CD1c-positive myeloid dendritic cell (primary cell): Measurements from ENCODE around the gene DMXL1.
A peak's percentile ranks its signal among the peaks of the same experiment; 100 is the strongest.

Source experiments
- DNase-seq: peaks from one replicate; pipeline ENCODE4 v3.0.0-alpha.2; 2016; ENCODE audit errors: extremely low spot score

The DMXL1 gene

DNA sequence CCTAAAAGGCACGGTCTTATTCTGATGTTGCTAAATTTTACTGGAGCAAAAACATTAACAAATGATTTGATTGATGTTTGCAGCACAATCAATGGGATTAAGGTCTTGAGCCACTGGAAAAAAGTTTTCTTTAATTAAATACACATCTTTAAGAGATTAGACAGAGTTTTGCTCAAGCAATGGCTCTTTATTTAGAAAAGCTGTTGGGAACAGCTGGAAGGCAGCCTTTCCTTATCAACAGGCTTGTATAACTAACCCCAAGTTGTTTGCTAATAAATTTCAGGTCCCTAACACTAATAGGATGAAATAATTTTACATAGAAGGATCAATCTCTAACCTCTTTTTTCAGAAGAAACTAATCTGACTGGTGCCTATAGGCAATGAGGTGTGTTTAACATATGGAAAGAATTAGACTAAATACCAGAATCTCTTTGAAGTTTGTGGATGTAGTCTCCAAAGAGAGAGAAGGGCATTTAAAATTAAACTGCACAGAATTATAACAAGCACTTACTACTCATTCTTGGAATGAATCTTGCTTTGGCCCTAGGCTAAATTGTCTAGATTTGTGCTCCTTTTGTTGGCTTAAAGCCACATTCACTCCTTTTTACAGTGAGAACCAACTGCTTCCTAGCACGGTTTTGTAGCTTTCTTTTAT is 217.6 kb downstream of the DMXL1 start:
- DNase-seq, result no peak

DNA sequence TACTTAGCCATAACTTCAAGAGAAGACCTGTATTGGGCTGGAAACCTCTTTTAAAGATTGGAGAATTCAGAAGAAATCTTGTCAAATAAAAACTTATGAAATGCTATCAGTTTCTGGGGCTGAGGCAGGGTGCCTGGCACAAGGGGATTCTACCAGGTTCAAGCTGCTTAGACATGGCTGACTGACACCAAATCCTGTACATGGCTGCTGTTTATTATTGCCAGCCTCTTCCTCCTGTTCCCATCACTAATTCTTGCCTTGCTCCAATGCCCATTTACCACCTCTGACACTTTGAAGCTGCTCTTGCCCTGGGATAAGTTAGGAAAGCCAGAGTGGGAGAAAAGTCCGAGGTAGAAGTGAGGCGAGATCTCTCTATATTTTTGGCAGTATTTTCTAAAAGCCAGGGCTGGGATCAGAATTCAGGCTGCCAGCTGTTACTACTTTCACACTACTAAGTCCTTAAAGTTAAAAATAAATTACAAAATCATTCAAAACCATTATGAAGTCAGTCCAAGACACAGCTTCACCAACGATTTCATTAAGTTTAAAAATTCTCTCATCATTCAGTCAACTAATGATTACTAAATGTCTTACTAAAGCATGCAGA is 218.7 kb downstream of the DMXL1 start:
- DNase-seq, result no peak

DNA sequence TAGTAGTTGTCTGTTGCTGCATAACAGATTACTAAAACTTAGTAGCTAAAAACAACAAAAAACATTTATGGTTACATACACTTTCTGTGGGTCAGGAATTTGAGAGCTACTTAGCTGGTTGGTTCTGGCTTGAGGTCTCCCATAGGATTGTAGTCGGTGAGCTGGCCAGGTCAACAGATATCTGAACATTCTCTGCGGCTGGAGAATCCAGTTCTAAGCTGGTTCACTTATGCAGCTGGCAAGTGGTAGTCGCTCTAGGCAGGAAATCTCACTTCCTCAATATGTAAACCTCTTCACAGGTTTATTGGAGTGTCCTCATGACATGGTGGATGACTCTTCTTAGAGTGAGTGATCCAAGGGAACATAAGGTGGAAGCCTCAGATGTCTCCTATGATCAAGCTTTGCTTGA is 219.3 kb downstream of the DMXL1 start:
- peak; percentile 70 for DNase-seq

DNA sequence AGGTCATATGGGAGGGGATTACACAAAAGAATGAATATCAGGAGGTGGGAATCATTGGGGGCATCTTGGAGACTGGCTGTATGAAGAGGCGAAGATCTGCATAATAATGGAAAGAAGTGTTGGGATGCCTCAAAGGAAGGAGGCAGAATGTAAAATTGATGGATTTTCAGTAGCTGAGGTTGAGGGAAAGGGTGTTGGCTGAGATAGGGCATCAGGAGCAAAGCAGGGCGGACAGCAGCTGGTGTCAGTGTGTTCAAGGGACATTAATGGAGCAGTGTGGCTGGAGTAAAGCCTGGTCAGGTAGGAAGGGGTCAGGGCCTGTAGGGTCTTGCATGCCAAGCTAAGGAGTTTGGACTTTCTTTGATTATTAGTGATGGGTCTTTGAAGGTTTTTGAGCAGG is 219.7 kb downstream of the DMXL1 start:
- no peak for DNase-seq

DNA sequence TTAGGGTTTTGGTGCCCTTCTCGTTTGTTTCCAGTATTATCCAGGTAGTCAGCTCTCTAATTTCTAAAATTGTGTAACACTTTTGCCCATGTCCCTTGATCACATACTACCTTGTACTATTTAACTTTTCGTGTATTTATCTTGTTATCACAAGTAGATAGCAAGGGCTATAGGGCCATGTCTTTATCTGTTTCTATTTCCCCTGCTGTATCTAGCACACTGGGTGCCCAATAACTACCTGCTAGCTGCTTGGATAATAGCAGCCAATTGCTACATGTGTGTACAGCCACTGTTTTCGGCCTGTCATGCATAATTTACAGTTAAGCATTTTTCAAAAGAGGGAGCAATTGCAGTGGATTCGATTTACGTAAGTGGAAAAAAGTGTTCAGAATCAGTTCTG is 220.2 kb downstream of the DMXL1 start:
- DNase-seq, result no peak

DNA sequence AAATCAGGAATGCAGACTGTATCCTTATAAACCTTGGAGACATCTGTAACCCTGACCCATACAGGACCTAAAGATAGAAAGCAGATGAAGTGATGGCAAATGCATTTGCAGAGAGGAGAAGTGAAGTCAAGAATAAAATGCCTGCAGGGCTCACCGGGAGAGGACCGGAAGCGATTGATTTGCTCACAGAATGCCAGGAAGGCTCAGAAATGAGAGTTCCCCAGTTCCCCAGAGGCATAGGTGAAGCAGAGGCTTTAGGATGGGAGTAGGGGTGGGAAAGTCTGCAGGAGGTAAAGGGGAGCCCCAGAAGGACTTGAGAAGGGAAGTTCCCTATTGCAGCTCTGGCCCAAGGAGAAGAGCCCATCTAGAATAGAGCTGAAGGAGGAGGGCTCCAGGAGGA is 221.0 kb downstream of the DMXL1 start:
- DNase-seq, result no peak

DNA sequence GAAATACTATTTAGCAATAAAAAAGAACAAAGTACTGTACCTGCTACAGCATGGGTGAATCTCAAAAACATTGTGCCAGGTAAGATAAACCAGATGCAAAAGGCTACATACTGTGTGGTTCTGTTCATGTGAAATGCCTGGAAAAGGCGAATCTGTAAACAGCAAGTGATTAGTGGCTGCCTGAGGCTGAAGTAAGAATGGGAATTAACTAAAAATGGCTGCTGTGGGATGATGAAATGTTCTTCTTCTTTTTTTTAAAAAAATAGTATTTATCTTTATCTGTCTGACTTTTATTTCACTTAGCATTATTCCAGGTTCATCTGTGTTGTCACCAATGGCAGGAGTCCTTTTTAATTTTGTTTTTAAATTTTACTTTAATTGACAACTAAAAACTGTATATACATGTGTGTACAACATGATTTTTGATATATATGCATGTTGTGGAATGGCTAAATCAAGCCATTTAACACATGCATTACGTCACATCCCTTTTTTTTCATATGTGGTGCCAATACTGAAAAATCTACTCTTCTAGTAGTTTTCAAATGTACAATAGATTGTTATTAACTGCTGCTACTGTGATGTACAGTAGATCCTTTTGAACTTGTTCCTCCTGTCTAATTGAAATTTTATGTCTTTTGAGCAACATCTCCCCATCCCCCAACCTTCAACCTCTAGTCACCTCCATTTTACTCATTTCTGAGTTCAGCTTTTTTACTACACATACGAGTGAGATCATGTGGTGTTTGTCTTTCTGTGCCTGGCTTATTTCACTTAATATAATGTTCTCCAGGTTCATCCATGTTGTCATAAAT is 222.0 kb downstream of the DMXL1 start:
- DNase-seq, result peak; percentile 36

DNA sequence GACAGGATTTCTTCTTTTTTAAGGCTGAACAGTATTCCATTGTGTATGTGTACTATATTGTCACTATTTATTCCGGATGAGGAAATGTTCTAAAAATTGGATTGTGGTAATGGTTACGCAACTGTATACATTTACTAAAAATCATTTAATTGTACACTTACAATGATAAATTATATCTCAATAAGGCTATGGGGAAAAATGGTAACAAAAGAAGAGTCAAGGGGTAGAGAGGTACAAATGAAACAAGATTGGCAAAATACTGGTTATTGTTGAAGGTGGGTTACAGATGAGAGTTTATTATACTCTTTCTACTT is 222.6 kb downstream of the DMXL1 start:
- DNase-seq, result no peak
